DND-41 (cell line): ENCODE measurements around the gene STX16.

Experiments
- ATAC-seq: fragments of 200-7000 bp; cut with Tn5 transposase; 3 replicates; pipeline ENCODE4 v1.9.1; 2021; ENCODE audit warnings: low read depth; ENCODE audit not compliant: insufficient read depth
- DNase-seq: peaks from one replicate; pipeline ENCODE4 v3.0.0-alpha.2; 2020
- H2AFZ ChIP-seq: 2 replicates; pipeline ENCODE4 v1.6.0; 2012; ENCODE audit warnings: low read depth, low read length
- H3K27ac ChIP-seq: 2 replicates; pipeline ENCODE4 v1.5.1; 2012; ENCODE audit warnings: low read length, inconsistent platforms
- H3K27me3 ChIP-seq: fragments of 200-600 bp; sonication (generic); 2 replicates; pipeline ENCODE4 v1.6.0; 2012; ENCODE audit warnings: low read length, mild to moderate bottlenecking, inconsistent platforms; ENCODE audit not compliant: insufficient read depth, poor library complexity
- H3K36me3 ChIP-seq: 2 replicates; pipeline ENCODE4 v1.5.1; 2012; ENCODE audit warnings: low read length, inconsistent platforms; ENCODE audit not compliant: insufficient read depth
- H3K4me1 ChIP-seq: 2 replicates; pipeline ENCODE4 v1.5.1; 2012; ENCODE audit warnings: mild to moderate bottlenecking, low read length; ENCODE audit not compliant: insufficient read depth
- H3K4me2 ChIP-seq: 2 replicates; pipeline ENCODE4 v1.6.0; 2012; ENCODE audit warnings: mild to moderate bottlenecking, moderate library complexity, low read length, inconsistent platforms; ENCODE audit not compliant: insufficient read depth
- H3K4me3 ChIP-seq, 2 experiments: fragments of 200-600 bp in 1 of 2; shearing (Covaris generic) in 1 of 2; 2 replicates each; pipeline ENCODE4 v1.5.1; 2012 to 2016; ENCODE audit warnings: inconsistent platforms in 2 of 2, low read length in 2 of 2, mild to moderate bottlenecking in 2 of 2, low read depth in 1 of 2, moderate library complexity in 1 of 2
- H3K79me2 ChIP-seq: 2 replicates; pipeline ENCODE4 v1.6.0; 2012; ENCODE audit warnings: low read length, inconsistent platforms; ENCODE audit not compliant: insufficient read depth
- H3K9ac ChIP-seq: 2 replicates; pipeline ENCODE4 v1.6.0; 2012; ENCODE audit warnings: low read depth, mild to moderate bottlenecking, inconsistent platforms, low read length, moderate library complexity
- H3K9me3 ChIP-seq: 2 replicates; pipeline ENCODE4 v1.5.1; 2012; ENCODE audit warnings: low read length, moderate library complexity, mild to moderate bottlenecking, inconsistent platforms; ENCODE audit not compliant: insufficient read depth, severe bottlenecking
- H4K20me1 ChIP-seq: 2 replicates; pipeline ENCODE4 v1.6.0; 2012; ENCODE audit warnings: low read length; ENCODE audit not compliant: insufficient read depth
- EZH2 ChIP-seq: IDR thresholded peaks from 3 replicates; pipeline ENCODE4 v1.6.1; 2012; ENCODE audit warnings: borderline replicate concordance, low read depth, mild to moderate bottlenecking, moderate library complexity, low read length, inconsistent platforms; ENCODE audit not compliant: severe bottlenecking
- TF ChIP-seq, protein P1 (sequence below): IDR thresholded peaks from 2 replicates; pipeline ENCODE4 v1.5.1; 2012; ENCODE audit warnings: borderline replicate concordance, low read length, moderate library complexity, mild to moderate bottlenecking; ENCODE audit not compliant: poor library complexity, severe bottlenecking; ENCODE audit errors: extremely low read depth

STX16 gene

GRCh38 chr20:58658760-58659159 lies 7.7 kb downstream of the STX16 start:
- DNase-seq (no peak), ATAC-seq (no peak)
- peaks cover 63% of the 10 kb centered on the region for H3K4me1 ChIP-seq
- H3K9ac ChIP-seq: no peak overlapping the region
- H3K4me3 ChIP-seq: no peak overlapping the region
- peak overlapping the region; percentile 26; the same call in 1 of the 2 replicates for H3K4me2 ChIP-seq
- no peak overlapping the region for H2AFZ ChIP-seq
- peaks cover 35% of the 10 kb centered on the region; the same call in 1 of the 2 replicates for H4K20me1 ChIP-seq
- H3K36me3 ChIP-seq: peaks cover 31% of the 10 kb centered on the region
- TF ChIP-seq EZH2: no peak
- TF ChIP-seq, protein P1, sequence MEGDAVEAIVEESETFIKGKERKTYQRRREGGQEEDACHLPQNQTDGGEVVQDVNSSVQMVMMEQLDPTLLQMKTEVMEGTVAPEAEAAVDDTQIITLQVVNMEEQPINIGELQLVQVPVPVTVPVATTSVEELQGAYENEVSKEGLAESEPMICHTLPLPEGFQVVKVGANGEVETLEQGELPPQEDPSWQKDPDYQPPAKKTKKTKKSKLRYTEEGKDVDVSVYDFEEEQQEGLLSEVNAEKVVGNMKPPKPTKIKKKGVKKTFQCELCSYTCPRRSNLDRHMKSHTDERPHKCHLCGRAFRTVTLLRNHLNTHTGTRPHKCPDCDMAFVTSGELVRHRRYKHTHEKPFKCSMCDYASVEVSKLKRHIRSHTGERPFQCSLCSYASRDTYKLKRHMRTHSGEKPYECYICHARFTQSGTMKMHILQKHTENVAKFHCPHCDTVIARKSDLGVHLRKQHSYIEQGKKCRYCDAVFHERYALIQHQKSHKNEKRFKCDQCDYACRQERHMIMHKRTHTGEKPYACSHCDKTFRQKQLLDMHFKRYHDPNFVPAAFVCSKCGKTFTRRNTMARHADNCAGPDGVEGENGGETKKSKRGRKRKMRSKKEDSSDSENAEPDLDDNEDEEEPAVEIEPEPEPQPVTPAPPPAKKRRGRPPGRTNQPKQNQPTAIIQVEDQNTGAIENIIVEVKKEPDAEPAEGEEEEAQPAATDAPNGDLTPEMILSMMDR: no peak
- no peaks in the 10 kb centered on the region for H3K9me3 ChIP-seq
- H3K79me2 ChIP-seq: peaks cover 98% of the 10 kb centered on the region
- no peak overlapping the region for H3K27ac ChIP-seq
- no peaks in the 10 kb centered on the region for H3K27me3 ChIP-seq

GRCh38 chr20:58659841-58660240 lies 8.8 kb downstream of the STX16 start:
- ATAC-seq: peak; percentile 44; the same call in 1 of the 3 replicates

GRCh38 chr20:58660855-58661597 lies 9.9 kb downstream of the STX16 start:
- Histone ChIP-seq H3K4me3 (no peak overlapping the region), H3K4me2 (no peak overlapping the region), H3K9me3 (no peaks in the 10 kb centered on the region), H3K36me3 (peaks cover 35% of the 10 kb centered on the region), H3K79me2 (peaks cover 98% of the 10 kb centered on the region), H3K27ac (no peak overlapping the region), H3K27me3 (no peaks in the 10 kb centered on the region), H3K4me1 (peaks cover 41% of the 10 kb centered on the region), H4K20me1 (peaks cover 49% of the 10 kb centered on the region), H3K9ac (no peak overlapping the region), H2AFZ (no peak overlapping the region)
- peak; percentile 39; the same call in 1 of the 3 replicates for ATAC-seq
- no peak for TF ChIP-seq EZH2
- TF ChIP-seq, protein P1: no peak
- DNase-seq: peak; percentile 17

More at GRCh38 chr20:58659841-58660240, 8.8 kb downstream of the STX16 start:
- H2AFZ ChIP-seq: no peak overlapping the region
- H4K20me1 ChIP-seq: peaks cover 39% of the 10 kb centered on the region; the same call in 1 of the 2 replicates
- peaks cover 52% of the 10 kb centered on the region for H3K4me1 ChIP-seq
- H3K9ac ChIP-seq: no peak overlapping the region
- no peak overlapping the region for H3K4me2 ChIP-seq
- H3K9me3 ChIP-seq: no peaks in the 10 kb centered on the region
- DNase-seq: peak; percentile 12
- TF ChIP-seq, protein P1: no peak
- no peak for TF ChIP-seq EZH2
- peaks cover 98% of the 10 kb centered on the region for H3K79me2 ChIP-seq
- peaks cover 33% of the 10 kb centered on the region for H3K36me3 ChIP-seq
- no peak overlapping the region for H3K27ac ChIP-seq
- no peaks in the 10 kb centered on the region for H3K27me3 ChIP-seq
- H3K4me3 ChIP-seq: no peak overlapping the region
